HepG2 (cell line): Measurements from ENCODE around the gene RFFL. TPM values are rescaled to one million over a fixed set of nuclear protein-coding genes. Genes with fewer than 3 reads are reported as not detected.

Source experiments
- ATAC-seq: fragments of 200-7000 bp; cut with Tn5 transposase; 3 replicates; pipeline ENCODE4 v1.9.1; 2020; ENCODE audit warnings: mild to moderate bottlenecking, moderate library complexity
- BruUV-seq: library from RNA; stranded (reverse); fragments of 400-500 nt; replicated peaks from 2 replicates; lab custom pipeline; 2021; lab: Mats Ljungman, UMichigan
- CTCF ChIA-PET: fragments of 300-600 bp; formaldehyde crosslinking; extraction: SDS; loops from one replicate; lab custom pipeline; 2021; ENCODE audit warnings: low total read pairs, inconsistent platforms, low intra/inter-chr PET ratio; lab: Yijun Ruan, JAX
- POLR2A ChIA-PET: fragments of 350-600 bp; sonication (Branson Sonifier 250); formaldehyde crosslinking; loops from one replicate; lab custom pipeline; 2020; ENCODE audit warnings: antibody characterized with exemption, inconsistent platforms; lab: Yijun Ruan, JAX
- DNase-seq: peaks from one replicate; pipeline ENCODE4 v3.0.0-alpha.2; 2015; ENCODE audit warnings: low spot score
- FAIRE-seq: peaks from 3 replicates; lab custom pipeline; 2011; peaks lifted over from hg19 to GRCh38; lab: Jason Lieb, UNC
- H2AFZ ChIP-seq: one replicate; pipeline ENCODE4 v1.6.1; 2011; ENCODE audit warnings: low read length, inconsistent platforms
- H3K27ac ChIP-seq: fragments of 300-600 bp; 3 replicates; pipeline ENCODE4 v1.8.0; 2011; ENCODE audit warnings: mixed run types, mild to moderate bottlenecking, mixed read lengths, low read length, inconsistent platforms; ENCODE audit not compliant: insufficient read depth; ENCODE audit errors: extremely low read length
- H3K27me3 ChIP-seq, 2 experiments: fragments of 200-600 bp in 1 of 2; 2 replicates in 1 of 2; 3 replicates in 1 of 2; pipeline versions ENCODE4 v1.6.0 to v1.8.0; 2011; ENCODE audit warnings: low read length in 2 of 2, mild to moderate bottlenecking in 2 of 2, moderate library complexity in 2 of 2, inconsistent platforms in 1 of 2; ENCODE audit not compliant: insufficient read depth in 2 of 2, control insufficient read depth in 1 of 2
- H3K36me3 ChIP-seq, 2 experiments: fragments of 200-600 bp in 1 of 2; replicated peaks in 1 of 2; 2 replicates in 1 of 2; 3 replicates in 1 of 2; pipeline versions ENCODE4 v1.5.1 to v1.8.0; 2011; ENCODE audit warnings: low read length in 2 of 2, inconsistent platforms in 1 of 2; ENCODE audit not compliant: insufficient read depth in 2 of 2, control insufficient read depth in 1 of 2
- H3K4me1 ChIP-seq: 2 replicates; pipeline ENCODE4 v1.5.1; 2012; ENCODE audit warnings: low read length, inconsistent platforms; ENCODE audit not compliant: insufficient read depth
- H3K4me2 ChIP-seq: 2 replicates; pipeline ENCODE4 v1.6.0; 2011; ENCODE audit warnings: low read depth, low read length, inconsistent platforms
- H3K4me3 ChIP-seq, 3 experiments: fragments of 200-600 bp in 1 of 3; sonication (generic), shearing (Covaris generic) in 1 of 3; replicated peaks in 1 of 3; 2 replicates each; pipeline ENCODE4 v1.5.1; 2011 to 2016; ENCODE audit warnings: low read length in 3 of 3, inconsistent platforms in 2 of 3, low read depth in 2 of 3, mild to moderate bottlenecking in 2 of 3, control low read depth in 1 of 3, mixed read lengths in 1 of 3; ENCODE audit not compliant: insufficient read depth in 1 of 3
- H3K79me2 ChIP-seq: one replicate; pipeline ENCODE4 v1.6.1; 2011; ENCODE audit warnings: low read length, inconsistent platforms; ENCODE audit not compliant: insufficient read depth
- H3K9ac ChIP-seq: 2 replicates; pipeline ENCODE4 v1.6.0; 2011; ENCODE audit warnings: mild to moderate bottlenecking, low read depth, low read length, inconsistent platforms; ENCODE audit not compliant: insufficient read depth
- H3K9me3 ChIP-seq: 2 replicates; pipeline ENCODE4 v1.5.1; 2012; ENCODE audit warnings: mild to moderate bottlenecking, low read length
- H4K20me1 ChIP-seq: 2 replicates; pipeline ENCODE4 v1.6.0; 2011; ENCODE audit warnings: inconsistent platforms, mild to moderate bottlenecking, low read length, moderate library complexity; ENCODE audit not compliant: insufficient read depth
- ASH2L ChIP-seq: fragments of 300-600, 200-600 bp; sonication (generic); IDR thresholded peaks from 2 replicates; pipeline ENCODE4 v1.7.0; 2017; ENCODE audit warnings: low read depth, mild to moderate bottlenecking, moderate library complexity, mixed read lengths, low read length; ENCODE audit not compliant: insufficient read length
- CREB1 ChIP-seq, 2 experiments: fragments of 450-650 bp in 1 of 2; IDR thresholded peaks; 2 replicates each; pipeline ENCODE4 v1.6.1; 2016 to 2017; ENCODE audit warnings: control low read depth in 1 of 2, mild to moderate bottlenecking in 1 of 2, missing compliant biosample characterization in 1 of 2, missing genetic modification characterization in 1 of 2
- CREM ChIP-seq, 2 experiments: sonication (generic) in 1 of 2; formaldehyde crosslinking in 1 of 2; IDR thresholded peaks; 2 replicates each; pipeline versions ENCODE4 v1.4.0 to v1.6.1; 2016 to 2020; ENCODE audit warnings: antibody characterized with exemption in 1 of 2, mild to moderate bottlenecking in 1 of 2, missing genetic modification reagents in 1 of 2
- FOXA1 ChIP-seq, 2 experiments: fragments of 450-650 bp in 1 of 2; sonication (generic) in 1 of 2; formaldehyde crosslinking in 1 of 2; IDR thresholded peaks; 2 replicates each; pipeline versions ENCODE4 v1.4.0 to v1.6.1; 2016 to 2020; ENCODE audit warnings: missing genetic modification reagents in 1 of 2
- POGK ChIP-seq: sonication (generic); formaldehyde crosslinking; conservative IDR thresholded peaks from 2 replicates; pipeline ENCODE4 v1.8.0; 2022; ENCODE audit warnings: mild to moderate bottlenecking, moderate library complexity, missing genetic modification reagents
- SSRP1 ChIP-seq: IDR thresholded peaks from 2 replicates; pipeline ENCODE4 v1.6.1; 2016; ENCODE audit warnings: control low read depth
- ZNF205 ChIP-seq: IDR thresholded peaks from 2 replicates; pipeline ENCODE4 v1.6.1; 2018; ENCODE audit warnings: missing biosample characterization, missing genetic modification reagents
- ZNF33B ChIP-seq: sonication (generic); formaldehyde crosslinking; IDR thresholded peaks from 2 replicates; pipeline ENCODE4 v1.5.1; 2020; ENCODE audit warnings: mild to moderate bottlenecking, missing genetic modification reagents
- ZNF737 ChIP-seq: sonication (generic); formaldehyde crosslinking; IDR thresholded peaks from 2 replicates; pipeline ENCODE4 v1.5.0; 2020; ENCODE audit warnings: missing genetic modification reagents, mild to moderate bottlenecking, borderline replicate concordance
- WGBS: methylation state at CpG from one replicate; pipeline ENCODE4 v1.1.6; 2017; ENCODE audit warnings: low lambda C conversion rate; 5-methylcytosine and 5-hydroxymethylcytosine counted together
- in situ Hi-C: cut with HindIII; loops from 2 replicates; pipeline ENCODE4 v1.10.0; 2017; ENCODE audit warnings: low pct_unique_long_range_greater_than_20kb; ENCODE audit not compliant: extremely low pct_ligation_motif_present
- intact Hi-C: fragments of 100-400 bp; cut with micrococcal nuclease; formaldehyde crosslinking; loops from one replicate; pipeline ENCODE4 v1.10.0; 2022; ENCODE audit not compliant: unreplicated experiment
- polyA plus RNA-seq, 8 experiments: library from polyadenylated mRNA; depleted of rRNA in 3 of 8; stranded (reverse) in 7 of 8; unstranded in 1 of 8; fragments of >200 nt; fragmentation: Illumina TruSeq in 4 of 8; extraction: Trizol in 4 of 8; gene quantifications; 2 replicates each; pipeline versions ENCODE4 v1.2.1 to v1.2.3, GENCODE V29; 2011 to 2016; ENCODE audit warnings: low read depth in 4 of 8, missing spikeins in 1 of 8, mixed read lengths in 1 of 8; ENCODE audit not compliant: insufficient read depth in 1 of 8
- total RNA-seq, 5 experiments: library from RNA; depleted of rRNA; stranded (reverse); fragments of >200 nt; fragmentation: Illumina TruSeq; extraction: Trizol; gene quantifications; 2 replicates each; pipeline ENCODE4 v1.2.3, GENCODE V29; 2016; ENCODE audit warnings: low read depth in 1 of 5
- TF ChIP-seq, protein P1 (sequence below): sonication (generic); formaldehyde crosslinking; IDR thresholded peaks from 2 replicates; pipeline ENCODE4 v1.5.1; 2020; ENCODE audit warnings: mild to moderate bottlenecking, missing genetic modification reagents
- TF ChIP-seq, protein P2 (sequence below): sonication (generic); formaldehyde crosslinking; IDR thresholded peaks from 2 replicates; pipeline ENCODE4 v1.5.1; 2020; ENCODE audit warnings: mild to moderate bottlenecking, moderate library complexity, missing genetic modification reagents
- TF ChIP-seq, protein P3 (sequence below): sonication (generic); formaldehyde crosslinking; conservative IDR thresholded peaks from 2 replicates; pipeline ENCODE4 v1.4.0; 2020; ENCODE audit warnings: missing genetic modification reagents

RFFL gene
- total and polyA plus RNA-seq, 2 of the 13 experiments (the other 11 are each of a cell fraction or from before 2014, with no cell fraction given), result 24.3 to 48.6 TPM

DNA sequence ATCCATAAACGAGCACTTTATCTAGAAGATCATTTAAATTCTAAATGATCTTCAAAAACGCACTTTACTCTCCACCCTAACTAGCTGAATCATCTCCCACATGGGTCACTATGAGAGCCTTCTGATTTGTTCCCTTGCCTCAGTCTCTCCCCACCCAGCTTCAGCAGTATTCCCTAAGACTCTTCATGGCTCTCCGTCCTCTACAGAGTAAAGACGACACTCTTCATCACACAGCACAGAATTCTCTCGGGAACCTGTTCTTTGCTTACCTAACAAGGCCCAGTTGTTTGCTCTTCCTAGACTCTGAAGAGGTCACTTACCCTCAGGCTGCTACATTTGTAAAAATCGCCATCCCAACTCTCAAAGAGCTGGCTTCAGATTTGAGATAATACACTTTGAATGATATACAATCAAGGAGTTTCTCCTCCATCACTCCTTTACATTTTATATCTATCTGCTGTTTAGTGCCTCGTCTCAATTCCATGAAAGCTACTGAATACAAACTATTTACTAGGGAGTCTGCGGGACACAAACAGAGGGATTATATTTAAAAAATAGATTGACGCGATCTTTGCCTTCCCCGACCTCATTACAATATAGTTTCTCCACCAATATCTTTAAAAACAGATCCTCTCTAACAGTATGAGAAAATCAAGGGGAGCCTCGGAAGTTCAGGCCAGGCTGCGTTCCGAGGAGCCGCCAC is 83.7 kb downstream of the RFFL start:
- Histone ChIP-seq H4K20me1 (no peaks in the 10 kb centered on the region; the same call in 1 of the 2 replicates), H3K27ac (peak overlapping the region; percentile 98)
- no peak for FAIRE-seq
- BruUV-seq, result TSS peak; percentile 91
- peak; percentile 60; the same call in 1 of the 2 replicates for TF ChIP-seq ZNF205 (CRISPR knock-in tag)
- TF ChIP-seq, protein P1, sequence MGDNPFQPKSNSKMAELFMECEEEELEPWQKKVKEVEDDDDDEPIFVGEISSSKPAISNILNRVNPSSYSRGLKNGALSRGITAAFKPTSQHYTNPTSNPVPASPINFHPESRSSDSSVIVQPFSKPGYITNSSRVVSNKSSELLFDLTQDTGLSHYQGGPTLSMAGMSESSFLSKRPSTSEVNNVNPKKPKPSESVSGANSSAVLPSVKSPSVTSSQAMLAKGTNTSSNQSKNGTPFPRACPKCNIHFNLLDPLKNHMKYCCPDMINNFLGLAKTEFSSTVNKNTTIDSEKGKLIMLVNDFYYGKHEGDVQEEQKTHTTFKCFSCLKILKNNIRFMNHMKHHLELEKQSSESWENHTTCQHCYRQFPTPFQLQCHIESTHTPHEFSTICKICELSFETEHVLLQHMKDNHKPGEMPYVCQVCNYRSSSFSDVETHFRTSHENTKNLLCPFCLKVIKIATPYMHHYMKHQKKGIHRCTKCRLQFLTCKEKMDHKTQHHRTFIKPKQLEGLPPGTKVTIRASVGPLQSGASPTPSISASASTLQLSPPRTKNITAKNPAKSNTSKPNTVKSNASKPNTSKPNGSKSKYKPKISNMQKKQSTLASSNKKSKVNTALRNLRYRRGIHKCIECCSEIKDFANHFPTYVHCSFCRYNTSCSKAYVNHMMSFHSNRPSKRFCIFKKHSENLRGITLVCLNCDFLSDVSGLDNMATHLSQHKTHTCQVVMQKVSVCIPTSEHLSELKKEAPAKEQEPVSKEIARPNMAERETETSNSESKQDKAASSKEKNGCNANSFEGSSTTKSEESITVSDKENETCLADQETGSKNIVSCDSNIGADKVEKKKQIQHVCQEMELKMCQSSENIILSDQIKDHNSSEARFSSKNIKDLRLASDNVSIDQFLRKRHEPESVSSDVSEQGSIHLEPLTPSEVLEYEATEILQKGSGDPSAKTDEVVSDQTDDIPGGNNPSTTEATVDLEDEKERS, result 0 out of 2 replicates have a peak, but pooled peaks have one; percentile 11
- TF ChIP-seq, protein P2, sequence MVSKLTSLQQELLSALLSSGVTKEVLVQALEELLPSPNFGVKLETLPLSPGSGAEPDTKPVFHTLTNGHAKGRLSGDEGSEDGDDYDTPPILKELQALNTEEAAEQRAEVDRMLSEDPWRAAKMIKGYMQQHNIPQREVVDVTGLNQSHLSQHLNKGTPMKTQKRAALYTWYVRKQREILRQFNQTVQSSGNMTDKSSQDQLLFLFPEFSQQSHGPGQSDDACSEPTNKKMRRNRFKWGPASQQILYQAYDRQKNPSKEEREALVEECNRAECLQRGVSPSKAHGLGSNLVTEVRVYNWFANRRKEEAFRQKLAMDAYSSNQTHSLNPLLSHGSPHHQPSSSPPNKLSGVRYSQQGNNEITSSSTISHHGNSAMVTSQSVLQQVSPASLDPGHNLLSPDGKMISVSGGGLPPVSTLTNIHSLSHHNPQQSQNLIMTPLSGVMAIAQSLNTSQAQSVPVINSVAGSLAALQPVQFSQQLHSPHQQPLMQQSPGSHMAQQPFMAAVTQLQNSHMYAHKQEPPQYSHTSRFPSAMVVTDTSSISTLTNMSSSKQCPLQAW (CRISPR knock-in tag), result no peak
- TF ChIP-seq POGK, result peak; percentile 93
- TF ChIP-seq ZNF33B (CRISPR knock-in tag), result no peak
- TF ChIP-seq FOXA1 (IDR thresholded peaks at IDR 0.05), result no peak
- peak; percentile 11; the same call in 1 of the 2 replicates for TF ChIP-seq FOXA1 (CRISPR knock-in tag; IDR thresholded peaks at IDR 0.05)
- TF ChIP-seq, protein P3, sequence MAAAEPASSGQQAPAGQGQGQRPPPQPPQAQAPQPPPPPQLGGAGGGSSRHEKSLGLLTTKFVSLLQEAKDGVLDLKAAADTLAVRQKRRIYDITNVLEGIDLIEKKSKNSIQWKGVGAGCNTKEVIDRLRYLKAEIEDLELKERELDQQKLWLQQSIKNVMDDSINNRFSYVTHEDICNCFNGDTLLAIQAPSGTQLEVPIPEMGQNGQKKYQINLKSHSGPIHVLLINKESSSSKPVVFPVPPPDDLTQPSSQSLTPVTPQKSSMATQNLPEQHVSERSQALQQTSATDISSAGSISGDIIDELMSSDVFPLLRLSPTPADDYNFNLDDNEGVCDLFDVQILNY (CRISPR knock-in tag), result no peak
- peak; percentile 5 for TF ChIP-seq ASH2L
- TF ChIP-seq CREB1 (IDR thresholded peaks at IDR 0.05), result no peak
- peak; percentile 14; the same call in 1 of the 2 replicates for TF ChIP-seq CREB1 (CRISPR knock-in tag; IDR thresholded peaks at IDR 0.05)
- 0 out of 2 replicates have a peak, but pooled peaks have one; percentile 38 for TF ChIP-seq SSRP1 (CRISPR knock-in tag)
- TF ChIP-seq CREM (IDR thresholded peaks at IDR 0.05), result peak; percentile 27; the same call in 1 of the 2 replicates
- TF ChIP-seq CREM (CRISPR knock-in tag; IDR thresholded peaks at IDR 0.05), result no peak
- no peak for TF ChIP-seq ZNF737 (CRISPR knock-in tag)
- TF ChIP-seq, all 625 proteins: peak for 8
- H3K27me3 ChIP-seq, result no peaks in the 10 kb centered on the region
- H3K4me1 ChIP-seq, result peaks cover 44% of the 10 kb centered on the region
- CTCF ChIA-PET, result no interaction called here
- peak; percentile 15 for DNase-seq
- H2AFZ ChIP-seq, result no peak overlapping the region
- WGBS, result 36% methylated on average over 15 of the region's 15 CpGs
- peak overlapping the region; percentile 73 to 87 (median 86) for H3K4me3 ChIP-seq
- H3K79me2 ChIP-seq, result peaks cover 32% of the 10 kb centered on the region
- POLR2A ChIA-PET, result interaction anchor here (1.0 to 3.2 kb wide), 5 partner anchors 16 to 110 kb away, joined by 3 to 14 read pairs (median 10); partner anchors contain the start of genes CCT6B and ZNF830
- peak overlapping the region; percentile 99 for H3K9ac ChIP-seq
- H3K4me2 ChIP-seq, result peak overlapping the region; percentile 85
- 0 out of 3 replicates have a peak, but pooled peaks have one; percentile 13 for ATAC-seq
- intact Hi-C loops (loop anchor here (2.0 to 5.0 kb wide), 2 partner anchors 19 to 558 kb away; partner anchors contain the start of genes CCT6B and ZNF830), in situ Hi-C loops (no loop called here)
- H3K9me3 ChIP-seq, result no peaks in the 10 kb centered on the region
- peaks cover 2 to 18% of the 10 kb centered on the region in 2 experiments; a peak in 4 of 5 replicates for H3K36me3 ChIP-seq
